Central memory CD4-positive, alpha-beta T cell (primary cell): ENCODE results near the gene GBGT1.

Source experiments
- DNase-seq: peaks from one replicate; pipeline ENCODE4 v3.0.0; 2022

GBGT1 gene

DNA sequence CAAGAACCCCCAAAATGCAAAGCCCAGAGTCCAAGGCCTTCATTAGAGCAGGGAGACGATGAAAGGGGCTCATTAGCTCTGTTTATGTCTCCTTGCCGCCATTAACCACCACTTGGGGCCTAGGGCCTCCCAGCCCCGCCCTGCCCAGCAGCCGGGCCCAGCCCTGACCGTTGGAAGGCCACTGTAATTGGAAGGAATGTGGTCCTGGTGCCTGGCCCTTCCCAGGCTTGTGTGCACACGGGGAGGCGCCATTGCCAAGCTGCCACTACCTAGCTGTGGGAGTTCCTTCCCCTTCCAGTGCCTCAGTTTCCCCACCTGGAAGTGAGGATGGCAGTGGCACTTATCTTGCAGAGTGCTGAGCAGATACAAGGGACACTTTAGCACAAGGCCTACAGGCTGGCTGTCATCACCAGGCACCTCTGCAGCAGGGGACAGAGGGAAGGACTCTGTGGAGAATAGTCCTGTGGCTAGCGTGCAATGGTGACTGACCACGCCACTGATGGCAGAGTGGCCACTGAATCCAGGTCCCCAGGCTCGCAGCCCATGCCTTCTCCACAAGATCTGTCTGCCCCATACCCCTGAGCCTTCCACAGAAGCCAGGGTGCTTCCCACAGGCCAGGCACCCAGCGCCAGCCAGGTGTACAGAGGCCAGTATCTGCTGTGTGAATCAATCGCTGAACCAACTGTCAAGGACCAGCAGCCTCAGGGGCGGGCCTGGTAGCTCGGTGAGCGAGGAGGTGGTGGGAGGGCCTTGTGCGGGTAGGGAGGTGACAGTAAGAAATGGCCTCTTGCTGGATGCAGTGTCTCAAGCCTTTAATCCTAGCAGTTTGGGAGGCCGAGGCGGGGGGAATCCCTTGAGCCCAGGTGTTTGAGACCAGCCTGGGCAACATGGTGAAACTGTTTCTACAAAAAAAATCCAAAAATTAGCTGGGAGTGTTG lies 20.8 kb downstream of the GBGT1 start:
- peak; percentile 47 for DNase-seq

GRCh38 chr9:133141833-133142595 lies 21.7 kb downstream of the GBGT1 start:
- DNase-seq, result peak; percentile 85

- no peak for DNase-seq
Observed at GRCh38 chr9:133140606-133141005, 23.1 kb downstream of the GBGT1 start.

GRCh38 chr9:133140174-133140505 lies 23.6 kb downstream of the GBGT1 start:
- no peak for DNase-seq

DNA sequence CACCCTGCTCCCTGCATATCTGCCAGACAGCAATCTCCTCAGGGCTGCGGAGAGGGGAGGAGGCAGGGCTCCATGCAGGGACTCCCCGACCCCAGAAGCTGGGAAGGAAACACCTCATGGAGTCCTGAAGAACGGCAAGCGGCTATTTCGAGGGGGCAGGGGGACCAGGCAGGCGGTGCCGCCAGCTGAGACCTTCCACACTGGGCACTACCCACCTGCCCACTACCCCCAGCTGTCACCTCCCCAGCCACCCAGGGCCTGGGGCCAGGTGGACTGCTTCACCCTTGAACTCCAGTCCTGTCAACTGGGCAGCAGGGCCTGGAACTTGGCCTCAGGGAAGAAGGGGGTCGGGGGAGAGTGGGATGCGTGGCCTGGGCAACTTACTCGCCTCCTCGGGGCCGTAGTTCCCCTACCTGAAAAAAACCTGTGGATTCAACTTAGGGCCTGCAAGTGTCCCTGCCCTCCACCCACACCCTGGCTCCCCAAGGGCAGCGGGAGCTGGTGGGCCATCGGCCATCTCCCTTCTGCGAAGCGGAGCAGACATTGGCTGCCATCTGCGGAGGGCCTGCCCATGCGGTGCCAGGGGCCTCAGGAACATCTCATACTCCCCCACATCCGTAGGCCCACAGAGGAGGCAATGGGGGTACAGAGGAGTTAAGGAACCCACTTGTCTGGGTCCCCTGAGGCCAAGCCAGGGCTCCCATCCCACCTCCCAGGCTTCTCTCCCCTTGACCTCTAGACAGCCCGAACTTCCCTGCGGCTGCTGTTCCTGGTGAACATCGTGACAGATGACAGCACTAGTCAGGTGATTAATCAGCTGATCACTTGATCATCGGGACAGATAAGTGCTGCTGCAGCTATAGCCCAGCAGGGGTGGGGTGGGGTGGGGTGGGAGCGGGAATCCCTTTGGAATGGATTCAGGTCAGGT lies 24.2 kb downstream of the GBGT1 start:
- no peak for DNase-seq

DNA sequence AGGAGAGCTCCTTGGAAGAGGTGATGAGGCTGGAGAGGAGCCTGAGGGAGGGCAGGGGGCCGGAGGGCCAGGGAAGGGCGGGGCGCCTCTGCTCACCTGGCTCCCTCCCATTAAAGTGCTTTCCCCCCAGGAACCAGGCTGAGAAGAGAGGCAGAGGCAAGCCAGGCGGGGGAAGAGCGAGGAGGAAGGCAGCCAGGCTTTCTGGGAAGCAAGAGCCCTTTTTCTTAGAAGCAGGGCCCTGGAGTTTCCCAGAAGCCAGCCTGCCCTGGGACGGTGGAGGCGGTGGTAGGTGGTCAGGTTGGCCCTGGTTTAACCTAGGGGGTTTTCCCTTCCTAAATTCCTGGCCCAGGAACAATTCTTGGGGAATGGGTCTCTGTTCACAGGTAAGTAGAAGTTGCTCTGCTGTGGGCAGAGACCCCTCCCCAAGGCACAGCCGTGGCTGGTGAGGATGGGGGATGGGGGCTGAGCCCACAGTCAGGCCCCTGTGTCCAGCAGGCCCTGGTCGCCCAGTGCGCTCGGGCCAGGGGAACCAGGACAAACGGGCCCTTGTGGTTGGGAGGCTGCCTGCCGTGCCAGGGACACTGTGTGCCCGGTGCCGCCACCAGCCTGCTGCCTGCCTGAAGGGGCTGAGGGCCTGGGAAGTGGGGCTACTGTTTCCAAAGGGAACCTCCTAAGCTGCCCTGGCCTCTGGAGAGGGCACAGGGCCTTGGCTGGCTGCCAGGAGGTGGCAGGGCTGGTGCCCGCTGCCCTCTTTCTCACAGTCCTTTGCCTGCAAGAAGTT lies 26.1 kb downstream of the GBGT1 start:
- no peak for DNase-seq

- peak; percentile 33 for DNase-seq
Observed at GRCh38 chr9:133135146-133135745, 28.5 kb downstream of the GBGT1 start.

DNA sequence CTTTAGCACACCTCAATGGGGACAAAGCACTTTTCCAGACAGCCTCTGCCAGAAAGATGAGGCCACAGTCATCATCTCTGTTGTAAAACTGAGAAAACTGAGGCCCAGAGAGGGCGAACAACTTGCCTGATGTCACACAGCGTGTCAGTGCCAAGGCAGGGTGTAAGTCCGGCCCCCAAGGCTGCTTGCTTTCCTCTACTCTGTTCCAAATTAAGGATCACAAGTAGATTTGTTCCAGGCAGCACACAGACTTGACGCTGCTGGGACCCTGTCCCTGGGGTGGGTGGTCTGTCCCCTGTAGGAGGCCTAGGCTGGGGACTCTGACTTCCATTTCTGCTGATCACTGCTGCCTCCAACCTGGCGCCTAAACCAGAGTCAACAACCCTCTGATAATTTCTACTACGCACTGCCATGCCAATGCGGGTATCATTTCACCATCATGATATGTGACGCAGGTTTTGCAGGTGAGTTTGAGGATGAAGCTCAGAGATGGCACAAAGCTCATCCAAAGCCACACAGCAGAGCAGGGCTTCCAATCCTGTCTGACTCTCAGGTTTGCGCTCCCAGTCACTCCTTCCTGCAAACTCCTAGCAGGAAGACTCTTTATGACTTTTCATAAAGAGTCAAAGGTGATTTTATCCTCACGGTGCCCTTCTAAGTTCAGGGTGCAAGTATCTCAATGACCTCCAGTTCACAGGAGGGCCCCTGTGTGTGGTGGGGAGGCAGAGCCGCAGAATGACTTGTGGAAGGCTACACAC lies 29.1 kb downstream of the GBGT1 start:
- no peak for DNase-seq

GRCh38 chr9:133133681-133134387 lies 29.9 kb downstream of the GBGT1 start:
- peak; percentile 93 for DNase-seq

GRCh38 chr9:133132174-133132573 lies 31.5 kb downstream of the GBGT1 start:
- no peak for DNase-seq

- DNase-seq, result no peak
Observed at GRCh38 chr9:133131506-133131905, 32.2 kb downstream of the GBGT1 start.

GRCh38 chr9:133130685-133131244 lies 32.9 kb downstream of the GBGT1 start:
- DNase-seq, result peak; percentile 74

- no peak for DNase-seq
Observed at GRCh38 chr9:133129001-133129795, 34.5 kb downstream of the GBGT1 start.

- no peak for DNase-seq
Observed at GRCh38 chr9:133128152-133128551, 35.6 kb downstream of the GBGT1 start.

- DNase-seq, result peak; percentile 66
Observed at GRCh38 chr9:133127340-133127981, 36.3 kb downstream of the GBGT1 start.

GRCh38 chr9:133126697-133127339 lies 36.9 kb downstream of the GBGT1 start:
- no peak for DNase-seq

- DNase-seq, result no peak
Observed at GRCh38 chr9:133125941-133126696, 37.6 kb downstream of the GBGT1 start.
